HEK293 (cell line): ENCODE data around the gene ABHD5.

Experiments
- SCRT1 ChIP-seq: fragments of 450-650 bp; formaldehyde crosslinking; IDR thresholded peaks from 2 replicates; pipeline ENCODE4 v1.5.1; 2016; ENCODE audit warnings: missing biosample characterization, missing genetic modification characterization, borderline replicate concordance
- SP2 ChIP-seq: fragments of 450-650 bp; formaldehyde crosslinking; IDR thresholded peaks from 2 replicates; pipeline ENCODE4 v1.5.1; 2016; ENCODE audit warnings: missing biosample characterization, missing genetic modification characterization
- YY1 ChIP-seq: fragments of 450-650 bp; formaldehyde crosslinking; IDR thresholded peaks from 2 replicates; pipeline ENCODE4 v1.5.1; 2018; ENCODE audit warnings: missing biosample characterization, missing genetic modification characterization
- ZNF133 ChIP-seq: fragments of 450-650 bp; formaldehyde crosslinking; IDR thresholded peaks from 2 replicates; pipeline ENCODE4 v1.5.1; 2016; ENCODE audit warnings: missing biosample characterization, missing genetic modification characterization
- ZNF19 ChIP-seq: fragments of 450-650 bp; formaldehyde crosslinking; IDR thresholded peaks from 2 replicates; pipeline ENCODE4; 2016; ENCODE audit warnings: missing biosample characterization, missing genetic modification characterization, low read depth
- ZNF23 ChIP-seq: fragments of 450-650 bp; formaldehyde crosslinking; IDR thresholded peaks from 2 replicates; pipeline ENCODE4 v1.5.1; 2016; ENCODE audit warnings: missing biosample characterization, missing genetic modification characterization, borderline replicate concordance
- ZNF274 ChIP-seq, 2 experiments: fragments of 200-500 bp in 1 of 2; fragments of 450-650 bp in 1 of 2; sonication (Bioruptor generic) in 1 of 2; formaldehyde crosslinking in 1 of 2; IDR thresholded peaks; 2 replicates each; pipeline versions ENCODE4 v1.5.1 to v1.6.1; 2014 to 2016; ENCODE audit warnings: borderline replicate concordance in 1 of 2, inconsistent platforms in 1 of 2, low read length in 1 of 2, missing biosample characterization in 1 of 2, missing genetic modification characterization in 1 of 2
- ZNF394 ChIP-seq: fragments of 450-650 bp; formaldehyde crosslinking; IDR thresholded peaks from 2 replicates; pipeline ENCODE4 v1.5.1; 2016; ENCODE audit warnings: missing biosample characterization, missing genetic modification characterization, mild to moderate bottlenecking, moderate library complexity, borderline replicate concordance
- ZNF610 ChIP-seq: fragments of 450-650 bp; formaldehyde crosslinking; IDR thresholded peaks from 2 replicates; pipeline ENCODE4 v1.5.1; 2016; ENCODE audit warnings: missing biosample characterization, missing genetic modification characterization, borderline replicate concordance
- ZNF654 ChIP-seq: fragments of 450-650 bp; formaldehyde crosslinking; IDR thresholded peaks from 2 replicates; pipeline ENCODE4 v1.5.1; 2016; ENCODE audit warnings: low read depth, missing biosample characterization, missing genetic modification characterization
- TF ChIP-seq, protein P1 (sequence below): fragments of 450-650 bp; formaldehyde crosslinking; IDR thresholded peaks from 2 replicates; pipeline ENCODE4 v1.5.1; 2016; ENCODE audit warnings: missing biosample characterization, missing genetic modification characterization
- TF ChIP-seq, protein P2 (sequence below): fragments of 450-650 bp; formaldehyde crosslinking; IDR thresholded peaks from 2 replicates; pipeline ENCODE4 v1.5.1; 2016; ENCODE audit warnings: missing biosample characterization, missing genetic modification characterization, borderline replicate concordance
- TF ChIP-seq, protein P3 (sequence below): fragments of 450-650 bp; formaldehyde crosslinking; conservative IDR thresholded peaks from 2 replicates; pipeline ENCODE4 v1.5.1; 2016; ENCODE audit warnings: low read depth, missing biosample characterization, missing genetic modification characterization
- TF ChIP-seq, protein P4 (sequence below): fragments of 450-650 bp; formaldehyde crosslinking; IDR thresholded peaks from 2 replicates; pipeline ENCODE4 v1.5.1; 2016; ENCODE audit warnings: missing biosample characterization, missing genetic modification characterization, low read depth

GRCh38 chr3:43764471-43764870 lies 73.7 kb downstream of the ABHD5 start:
- TF ChIP-seq ZNF654 (tag by site-specific recombination) = no peak
- TF ChIP-seq ZNF274 (IDR thresholded peaks at IDR 0.05; ENCODE audit: low read length) = no peak
- no peak for TF ChIP-seq ZNF274 (tag by site-specific recombination; IDR thresholded peaks at IDR 0.05; ENCODE audit: borderline replicate concordance)
- TF ChIP-seq, protein P1, sequence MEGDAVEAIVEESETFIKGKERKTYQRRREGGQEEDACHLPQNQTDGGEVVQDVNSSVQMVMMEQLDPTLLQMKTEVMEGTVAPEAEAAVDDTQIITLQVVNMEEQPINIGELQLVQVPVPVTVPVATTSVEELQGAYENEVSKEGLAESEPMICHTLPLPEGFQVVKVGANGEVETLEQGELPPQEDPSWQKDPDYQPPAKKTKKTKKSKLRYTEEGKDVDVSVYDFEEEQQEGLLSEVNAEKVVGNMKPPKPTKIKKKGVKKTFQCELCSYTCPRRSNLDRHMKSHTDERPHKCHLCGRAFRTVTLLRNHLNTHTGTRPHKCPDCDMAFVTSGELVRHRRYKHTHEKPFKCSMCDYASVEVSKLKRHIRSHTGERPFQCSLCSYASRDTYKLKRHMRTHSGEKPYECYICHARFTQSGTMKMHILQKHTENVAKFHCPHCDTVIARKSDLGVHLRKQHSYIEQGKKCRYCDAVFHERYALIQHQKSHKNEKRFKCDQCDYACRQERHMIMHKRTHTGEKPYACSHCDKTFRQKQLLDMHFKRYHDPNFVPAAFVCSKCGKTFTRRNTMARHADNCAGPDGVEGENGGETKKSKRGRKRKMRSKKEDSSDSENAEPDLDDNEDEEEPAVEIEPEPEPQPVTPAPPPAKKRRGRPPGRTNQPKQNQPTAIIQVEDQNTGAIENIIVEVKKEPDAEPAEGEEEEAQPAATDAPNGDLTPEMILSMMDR (tag by site-specific recombination) = no peak
- TF ChIP-seq ZNF610 (tag by site-specific recombination) = no peak
- TF ChIP-seq, protein P2, sequence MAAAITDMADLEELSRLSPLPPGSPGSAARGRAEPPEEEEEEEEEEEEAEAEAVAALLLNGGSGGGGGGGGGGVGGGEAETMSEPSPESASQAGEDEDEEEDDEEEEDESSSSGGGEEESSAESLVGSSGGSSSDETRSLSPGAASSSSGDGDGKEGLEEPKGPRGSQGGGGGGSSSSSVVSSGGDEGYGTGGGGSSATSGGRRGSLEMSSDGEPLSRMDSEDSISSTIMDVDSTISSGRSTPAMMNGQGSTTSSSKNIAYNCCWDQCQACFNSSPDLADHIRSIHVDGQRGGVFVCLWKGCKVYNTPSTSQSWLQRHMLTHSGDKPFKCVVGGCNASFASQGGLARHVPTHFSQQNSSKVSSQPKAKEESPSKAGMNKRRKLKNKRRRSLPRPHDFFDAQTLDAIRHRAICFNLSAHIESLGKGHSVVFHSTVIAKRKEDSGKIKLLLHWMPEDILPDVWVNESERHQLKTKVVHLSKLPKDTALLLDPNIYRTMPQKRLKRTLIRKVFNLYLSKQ = no peak
- no peak for TF ChIP-seq ZNF23 (tag by site-specific recombination)
- TF ChIP-seq ZNF394 = no peak
- TF ChIP-seq, protein P3, sequence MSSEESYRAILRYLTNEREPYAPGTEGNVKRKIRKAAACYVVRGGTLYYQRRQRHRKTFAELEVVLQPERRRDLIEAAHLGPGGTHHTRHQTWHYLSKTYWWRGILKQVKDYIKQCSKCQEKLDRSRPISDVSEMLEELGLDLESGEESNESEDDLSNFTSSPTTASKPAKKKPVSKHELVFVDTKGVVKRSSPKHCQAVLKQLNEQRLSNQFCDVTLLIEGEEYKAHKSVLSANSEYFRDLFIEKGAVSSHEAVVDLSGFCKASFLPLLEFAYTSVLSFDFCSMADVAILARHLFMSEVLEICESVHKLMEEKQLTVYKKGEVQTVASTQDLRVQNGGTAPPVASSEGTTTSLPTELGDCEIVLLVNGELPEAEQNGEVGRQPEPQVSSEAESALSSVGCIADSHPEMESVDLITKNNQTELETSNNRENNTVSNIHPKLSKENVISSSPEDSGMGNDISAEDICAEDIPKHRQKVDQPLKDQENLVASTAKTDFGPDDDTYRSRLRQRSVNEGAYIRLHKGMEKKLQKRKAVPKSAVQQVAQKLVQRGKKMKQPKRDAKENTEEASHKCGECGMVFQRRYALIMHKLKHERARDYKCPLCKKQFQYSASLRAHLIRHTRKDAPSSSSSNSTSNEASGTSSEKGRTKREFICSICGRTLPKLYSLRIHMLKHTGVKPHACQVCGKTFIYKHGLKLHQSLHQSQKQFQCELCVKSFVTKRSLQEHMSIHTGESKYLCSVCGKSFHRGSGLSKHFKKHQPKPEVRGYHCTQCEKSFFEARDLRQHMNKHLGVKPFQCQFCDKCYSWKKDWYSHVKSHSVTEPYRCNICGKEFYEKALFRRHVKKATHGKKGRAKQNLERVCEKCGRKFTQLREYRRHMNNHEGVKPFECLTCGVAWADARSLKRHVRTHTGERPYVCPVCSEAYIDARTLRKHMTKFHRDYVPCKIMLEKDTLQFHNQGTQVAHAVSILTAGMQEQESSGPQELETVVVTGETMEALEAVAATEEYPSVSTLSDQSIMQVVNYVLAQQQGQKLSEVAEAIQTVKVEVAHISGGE = no peak
- TF ChIP-seq ZNF19 (tag by site-specific recombination) = no peak
- no peak for TF ChIP-seq SP2 (tag by site-specific recombination)
- TF ChIP-seq ZNF133 = no peak
- no peak for TF ChIP-seq YY1 (tag by site-specific recombination)
- no peak for TF ChIP-seq SCRT1 (tag by site-specific recombination)
- TF ChIP-seq, protein P4, sequence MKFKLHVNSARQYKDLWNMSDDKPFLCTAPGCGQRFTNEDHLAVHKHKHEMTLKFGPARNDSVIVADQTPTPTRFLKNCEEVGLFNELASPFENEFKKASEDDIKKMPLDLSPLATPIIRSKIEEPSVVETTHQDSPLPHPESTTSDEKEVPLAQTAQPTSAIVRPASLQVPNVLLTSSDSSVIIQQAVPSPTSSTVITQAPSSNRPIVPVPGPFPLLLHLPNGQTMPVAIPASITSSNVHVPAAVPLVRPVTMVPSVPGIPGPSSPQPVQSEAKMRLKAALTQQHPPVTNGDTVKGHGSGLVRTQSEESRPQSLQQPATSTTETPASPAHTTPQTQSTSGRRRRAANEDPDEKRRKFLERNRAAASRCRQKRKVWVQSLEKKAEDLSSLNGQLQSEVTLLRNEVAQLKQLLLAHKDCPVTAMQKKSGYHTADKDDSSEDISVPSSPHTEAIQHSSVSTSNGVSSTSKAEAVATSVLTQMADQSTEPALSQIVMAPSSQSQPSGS = no peak
